Glomerular visceral epithelial cell (primary cell): ENCODE results near the gene FBXO24.
A peak's percentile ranks its signal among the peaks of the same experiment; 100 is the strongest.

Experiments
- DNase-seq: peaks from one replicate; pipeline ENCODE4 v3.0.0-alpha.2; 2016; ENCODE audit errors: extremely low spot score

The FBXO24 gene

GRCh38 chr7:100590077-100590737 lies 4.1 kb downstream of the FBXO24 start:
- DNase-seq = no peak

- DNase-seq = no peak
Observed at GRCh38 chr7:100591596-100591995, 5.5 kb downstream of the FBXO24 start.

- no peak for DNase-seq
Observed at GRCh38 chr7:100595188-100595587, 9.1 kb downstream of the FBXO24 start.

GRCh38 chr7:100598425-100598824 lies 12.3 kb downstream of the FBXO24 start:
- peak; percentile 15 for DNase-seq

GRCh38 chr7:100599911-100600729 lies 14.0 kb downstream of the FBXO24 start:
- DNase-seq = no peak

GRCh38 chr7:100600730-100601038 lies 14.6 kb downstream of the FBXO24 start:
- DNase-seq = no peak

- DNase-seq = peak; percentile 51
Observed at GRCh38 chr7:100602889-100603725, 17.0 kb downstream of the FBXO24 start.

- DNase-seq = no peak
Observed at GRCh38 chr7:100603726-100604027, 17.5 kb downstream of the FBXO24 start.

GRCh38 chr7:100604028-100604975 lies 18.2 kb downstream of the FBXO24 start:
- peak; percentile 81 for DNase-seq

GRCh38 chr7:100604976-100605911 lies 19.1 kb downstream of the FBXO24 start:
- no peak for DNase-seq

- no peak for DNase-seq
Observed at GRCh38 chr7:100606313-100606712, 20.2 kb downstream of the FBXO24 start.

GRCh38 chr7:100607111-100607510 lies 21.0 kb downstream of the FBXO24 start:
- DNase-seq = no peak

- no peak for DNase-seq
Observed at GRCh38 chr7:100609958-100610357, 23.8 kb downstream of the FBXO24 start.

GRCh38 chr7:100611983-100612729 lies 26.0 kb downstream of the FBXO24 start, which contains the start of gene MOSPD3:
Gene MOSPD3 (plus strand): TSS chr7:100612540. CDS start chr7:100612792, 252 bp downstream.
- peak; percentile 99 for DNase-seq

- no peak for DNase-seq
Observed at GRCh38 chr7:100612730-100613390, 26.7 kb downstream of the FBXO24 start.

GRCh38 chr7:100613412-100614175 lies 27.5 kb downstream of the FBXO24 start:
- no peak for DNase-seq

- no peak for DNase-seq
Observed at GRCh38 chr7:100614308-100614861, 28.3 kb downstream of the FBXO24 start.

GRCh38 chr7:100620239-100620638 lies 34.1 kb downstream of the FBXO24 start:
- no peak for DNase-seq
